ENCODE measurements around the gene TUSC2.

- TF ChIP-seq, protein P1, sequence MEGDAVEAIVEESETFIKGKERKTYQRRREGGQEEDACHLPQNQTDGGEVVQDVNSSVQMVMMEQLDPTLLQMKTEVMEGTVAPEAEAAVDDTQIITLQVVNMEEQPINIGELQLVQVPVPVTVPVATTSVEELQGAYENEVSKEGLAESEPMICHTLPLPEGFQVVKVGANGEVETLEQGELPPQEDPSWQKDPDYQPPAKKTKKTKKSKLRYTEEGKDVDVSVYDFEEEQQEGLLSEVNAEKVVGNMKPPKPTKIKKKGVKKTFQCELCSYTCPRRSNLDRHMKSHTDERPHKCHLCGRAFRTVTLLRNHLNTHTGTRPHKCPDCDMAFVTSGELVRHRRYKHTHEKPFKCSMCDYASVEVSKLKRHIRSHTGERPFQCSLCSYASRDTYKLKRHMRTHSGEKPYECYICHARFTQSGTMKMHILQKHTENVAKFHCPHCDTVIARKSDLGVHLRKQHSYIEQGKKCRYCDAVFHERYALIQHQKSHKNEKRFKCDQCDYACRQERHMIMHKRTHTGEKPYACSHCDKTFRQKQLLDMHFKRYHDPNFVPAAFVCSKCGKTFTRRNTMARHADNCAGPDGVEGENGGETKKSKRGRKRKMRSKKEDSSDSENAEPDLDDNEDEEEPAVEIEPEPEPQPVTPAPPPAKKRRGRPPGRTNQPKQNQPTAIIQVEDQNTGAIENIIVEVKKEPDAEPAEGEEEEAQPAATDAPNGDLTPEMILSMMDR (IDR thresholded peaks at IDR 0.05) = peak; percentile 28 to 42 (median 34)
- peak; percentile 75 for TF ChIP-seq POLR2A (IDR thresholded peaks at IDR 0.05)
These were observed 24.8 kb downstream of the TUSC2 start, which contains the start of gene HYAL1 for GRCh38 chr3:50303013-50303815.
